Measurements from ENCODE around the gene MAD1L1.

The MAD1L1 gene

GRCh38 chr7:1910081-1910685 is 322.6 kb downstream of the MAD1L1 start:
- no peak for DNase-seq (ENCODE audit: low read depth)
- H3K4me3 ChIP-seq (ENCODE audit: low read depth, low read length) = no peak overlapping the region
- TF ChIP-seq CTCF (IDR thresholded peaks at IDR 0.05; ENCODE audit: low read depth, low read length, missing control alignments) = no peak
- in situ Hi-C loops (cut with HindIII; ENCODE audit: low sequenced_read_pairs) = no loop called here

GRCh38 chr7:1909476-1909875 is 323.3 kb downstream of the MAD1L1 start:
- in situ Hi-C loops (cut with HindIII; ENCODE audit: low sequenced_read_pairs) = no loop called here
- DNase-seq (ENCODE audit: low read depth) = no peak
- no peak for TF ChIP-seq CTCF (IDR thresholded peaks at IDR 0.05; ENCODE audit: low read depth, low read length, missing control alignments)
- no peak overlapping the region for H3K4me3 ChIP-seq (ENCODE audit: low read depth, low read length)

- in situ Hi-C loops (cut with HindIII; ENCODE audit: low sequenced_read_pairs) = no loop called here
- H3K4me3 ChIP-seq (ENCODE audit: low read depth, low read length) = no peak overlapping the region
- TF ChIP-seq CTCF (IDR thresholded peaks at IDR 0.05; ENCODE audit: low read depth, low read length, missing control alignments) = no peak
- no peak for DNase-seq (ENCODE audit: low read depth)
These were observed 323.8 kb downstream of the MAD1L1 start for GRCh38 chr7:1908823-1909420.

GRCh38 chr7:1907751-1908365 is 324.9 kb downstream of the MAD1L1 start:
- no peak for DNase-seq (ENCODE audit: low read depth)
- TF ChIP-seq CTCF (IDR thresholded peaks at IDR 0.05; ENCODE audit: low read depth, low read length, missing control alignments) = no peak
- no peak overlapping the region for H3K4me3 ChIP-seq (ENCODE audit: low read depth, low read length)
- in situ Hi-C loops (cut with HindIII; ENCODE audit: low sequenced_read_pairs) = no loop called here

- in situ Hi-C loops (cut with HindIII; ENCODE audit: low sequenced_read_pairs) = no loop called here
- no peak for DNase-seq (ENCODE audit: low read depth)
- H3K4me3 ChIP-seq (ENCODE audit: low read depth, low read length) = no peak overlapping the region
- no peak for TF ChIP-seq CTCF (IDR thresholded peaks at IDR 0.05; ENCODE audit: low read depth, low read length, missing control alignments)
These were observed 325.6 kb downstream of the MAD1L1 start for GRCh38 chr7:1906988-1907745.

GRCh38 chr7:1906087-1906830 is 326.5 kb downstream of the MAD1L1 start:
- H3K4me3 ChIP-seq (ENCODE audit: low read depth, low read length) = no peak overlapping the region
- in situ Hi-C loops (cut with HindIII; ENCODE audit: low sequenced_read_pairs) = no loop called here
- TF ChIP-seq CTCF (IDR thresholded peaks at IDR 0.05; ENCODE audit: low read depth, low read length, missing control alignments) = no peak
- no peak for DNase-seq (ENCODE audit: low read depth)

All from astrocyte of the cerebellum (primary cell).